HG03354 (cell line): Measurements from ENCODE around the gene CDCA8.
"Not testable (repeated sequence)": the region's sequence is repeated elsewhere in the genome, so short reads cannot be mapped to it uniquely, and the experiment has no call there.

Experiments used
- ATAC-seq: cut with Tn5 transposase; IDR thresholded peaks from one replicate; pipeline ENCODE4 v1.9.1; 2021; ENCODE audit warnings: mild to moderate bottlenecking; ENCODE audit not compliant: unreplicated experiment, poor library complexity, severe bottlenecking

CDCA8 gene

DNA sequence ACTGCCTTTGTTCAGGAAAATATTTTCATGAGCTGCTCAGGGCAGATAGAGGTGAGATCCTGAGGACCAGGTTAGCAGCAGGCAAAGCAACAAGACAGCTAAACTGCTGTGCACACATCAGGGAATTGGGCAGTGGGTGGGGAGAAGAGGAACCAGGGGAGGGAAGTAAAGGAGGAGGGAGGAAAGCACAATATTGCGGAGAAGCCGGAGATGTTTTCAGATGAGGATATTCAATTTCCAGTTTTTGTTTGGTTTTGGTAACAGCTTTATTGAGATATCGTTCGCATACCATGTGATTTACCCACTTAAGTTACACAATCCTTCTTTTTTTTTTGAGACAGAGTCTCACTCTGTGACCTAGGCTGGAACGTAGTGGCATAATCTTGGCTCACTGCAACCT lies 38.1 kb downstream of the CDCA8 start:
- no peak for ATAC-seq

DNA sequence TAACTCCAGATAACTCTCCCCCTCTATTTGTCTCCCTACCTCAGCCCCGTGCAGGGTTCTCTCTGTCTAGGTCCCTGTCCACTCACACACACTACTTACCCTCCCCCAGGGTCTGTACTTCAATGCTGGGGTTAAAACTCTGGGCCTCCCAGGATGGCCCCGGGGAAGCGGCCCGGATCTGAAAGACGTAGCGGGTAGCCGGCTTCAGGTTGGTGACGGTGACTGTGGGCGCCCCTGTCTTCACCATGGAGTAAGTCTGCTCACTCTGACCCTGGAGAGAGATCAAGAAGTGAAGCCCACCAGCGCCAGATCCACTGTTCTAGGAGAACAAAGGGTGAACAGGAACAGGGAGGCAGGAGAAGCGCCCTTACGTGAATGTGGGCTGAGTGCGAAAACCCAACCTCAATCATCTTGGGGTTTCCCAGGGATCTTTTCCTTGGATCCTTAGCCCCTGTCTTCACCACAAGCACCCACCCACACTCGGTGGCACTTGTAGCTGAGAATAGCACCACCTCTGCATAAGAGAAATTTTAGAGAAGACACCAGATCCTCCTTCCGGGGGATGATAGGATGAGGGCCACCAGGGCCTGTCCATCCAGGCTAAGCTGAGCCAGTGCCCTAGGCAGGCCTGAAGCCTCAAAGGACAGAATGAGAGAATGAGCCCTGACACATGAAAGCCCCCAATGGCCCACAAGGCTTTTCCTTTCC lies 39.1 kb downstream of the CDCA8 start:
- no peak for ATAC-seq

DNA sequence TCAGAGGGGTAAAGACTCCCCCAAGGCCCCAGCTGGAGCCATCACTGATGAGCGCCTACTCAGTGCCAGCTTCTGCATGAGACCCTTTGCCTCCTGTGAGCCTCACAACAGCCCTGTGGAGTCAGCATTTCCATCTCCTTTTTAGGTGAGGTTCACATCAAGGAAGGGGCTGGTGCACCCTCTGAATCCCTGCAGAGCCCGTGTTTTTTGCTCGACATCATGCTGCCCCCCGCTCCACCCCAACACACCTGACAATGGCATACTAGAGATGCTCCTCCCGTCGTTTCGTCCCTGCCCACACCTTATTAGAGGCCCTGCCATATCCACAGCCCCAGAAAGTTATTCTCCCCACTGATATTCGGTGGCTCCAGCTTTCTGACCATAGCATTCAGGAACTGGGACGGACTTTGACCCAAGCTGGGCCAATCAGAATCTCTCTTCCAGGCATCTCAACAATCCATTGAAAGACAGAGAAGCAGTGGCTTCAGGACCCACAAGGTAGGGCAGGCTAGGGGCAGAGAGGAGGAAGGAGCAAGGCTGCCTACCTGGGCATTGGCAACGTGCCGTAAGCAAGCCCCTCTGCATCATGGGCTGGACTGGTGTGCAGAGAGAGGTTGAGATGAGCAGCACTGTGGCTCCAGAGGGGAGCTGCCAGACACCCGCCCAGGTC lies 39.9 kb downstream of the CDCA8 start:
- no peak for ATAC-seq

DNA sequence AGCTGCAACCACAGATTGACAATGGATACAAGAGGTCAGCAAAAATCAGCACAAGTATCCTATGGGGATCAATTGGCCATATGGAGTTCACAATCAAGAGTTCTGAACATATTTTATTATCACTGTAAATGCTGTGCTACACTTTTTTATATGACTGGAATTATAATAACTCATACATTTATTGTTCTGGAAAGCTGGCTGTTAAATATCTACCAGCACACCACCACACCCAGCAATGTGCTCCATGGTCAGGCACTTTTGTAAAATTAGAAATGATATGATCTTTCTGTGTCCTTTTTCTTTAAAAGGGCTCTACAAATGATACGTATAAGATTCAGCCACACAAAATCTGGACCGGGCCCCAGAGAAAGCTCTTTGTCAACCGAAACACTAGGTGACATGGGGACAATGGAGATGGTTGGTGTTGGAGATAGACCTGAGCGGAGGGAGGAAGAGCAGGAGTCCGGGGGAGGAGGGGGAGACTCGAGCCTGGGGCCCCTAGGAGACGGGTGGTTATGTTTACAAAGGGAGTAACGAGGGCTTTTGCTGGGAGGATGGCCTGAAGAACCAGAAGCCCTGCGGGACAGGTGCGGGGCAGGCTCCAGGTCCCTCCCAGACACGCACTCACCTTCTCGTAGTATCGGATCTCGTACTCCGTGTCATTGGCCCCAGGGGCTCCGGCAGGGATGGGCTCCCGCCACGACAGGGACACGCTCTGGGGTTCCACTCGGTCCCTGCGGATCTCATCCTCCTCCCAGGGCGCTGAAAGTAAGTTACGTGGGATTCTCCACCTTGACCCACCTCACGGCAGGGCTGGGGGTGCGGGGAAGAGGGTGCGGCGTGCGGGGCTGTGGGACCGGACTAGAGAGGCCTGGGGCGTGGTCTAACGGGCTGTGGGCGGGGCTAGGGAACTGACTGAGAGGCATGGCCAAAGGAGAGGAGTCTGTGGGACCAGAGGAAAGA lies 42.6 kb downstream of the CDCA8 start:
- ATAC-seq, result no peak

DNA sequence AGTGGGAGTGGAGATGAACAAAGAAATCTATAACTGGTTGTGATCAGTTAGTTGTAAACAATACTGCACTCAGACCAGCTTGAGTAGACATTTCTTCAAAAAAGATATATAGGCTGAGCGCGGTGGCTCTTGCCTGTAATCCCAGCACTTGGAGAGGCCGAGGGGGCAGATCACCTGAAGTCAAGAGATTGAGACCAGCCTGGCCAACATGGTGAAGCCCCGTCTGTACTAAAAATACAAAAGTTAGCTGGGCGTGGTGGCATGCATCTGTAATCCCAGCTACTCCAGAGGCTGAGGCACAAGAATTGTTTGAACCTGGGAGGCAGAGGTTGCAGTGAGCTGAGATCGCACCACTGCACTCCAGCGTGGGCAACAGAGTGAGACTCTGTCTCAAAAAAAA lies 45.7 kb downstream of the CDCA8 start:
- ATAC-seq, result not testable (repeated sequence)

DNA sequence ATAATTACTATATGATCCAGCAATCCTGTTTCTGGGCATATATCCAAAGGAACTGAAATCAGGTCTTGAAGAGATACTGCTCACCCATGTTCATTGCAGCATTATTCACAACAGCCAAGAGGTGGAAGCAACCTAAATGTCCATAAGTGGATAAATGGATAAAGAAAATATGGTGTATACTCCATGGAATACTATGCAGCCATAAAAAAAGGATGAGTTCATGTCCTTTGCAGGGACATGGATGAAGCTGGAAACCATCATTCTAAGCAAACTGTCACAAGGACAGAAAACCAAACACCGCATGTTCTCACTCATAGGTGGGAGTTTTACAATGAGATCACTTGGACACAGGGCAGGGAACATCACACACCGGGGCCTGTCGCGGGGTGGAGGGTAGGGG lies 46.3 kb downstream of the CDCA8 start:
- not testable (repeated sequence) for ATAC-seq

DNA sequence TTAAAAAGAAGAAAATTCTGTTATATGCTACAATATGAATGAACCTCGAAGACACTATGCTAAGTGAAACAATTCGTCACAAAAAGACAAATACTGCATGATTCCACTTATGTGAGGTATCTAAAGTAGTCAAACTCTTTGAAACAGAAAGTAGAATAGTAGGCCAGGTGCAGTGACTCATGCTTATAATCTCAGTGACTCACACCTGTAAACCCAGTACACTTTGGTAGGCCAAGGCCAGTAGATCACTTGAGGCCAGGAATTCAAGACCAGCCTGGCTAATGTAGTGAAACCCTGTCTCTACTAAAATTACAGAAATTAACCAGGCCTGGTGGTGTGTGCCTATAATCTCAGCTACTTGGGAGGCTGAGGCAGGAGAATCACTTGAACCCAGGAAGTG lies 46.9 kb downstream of the CDCA8 start:
- ATAC-seq, result no peak

DNA sequence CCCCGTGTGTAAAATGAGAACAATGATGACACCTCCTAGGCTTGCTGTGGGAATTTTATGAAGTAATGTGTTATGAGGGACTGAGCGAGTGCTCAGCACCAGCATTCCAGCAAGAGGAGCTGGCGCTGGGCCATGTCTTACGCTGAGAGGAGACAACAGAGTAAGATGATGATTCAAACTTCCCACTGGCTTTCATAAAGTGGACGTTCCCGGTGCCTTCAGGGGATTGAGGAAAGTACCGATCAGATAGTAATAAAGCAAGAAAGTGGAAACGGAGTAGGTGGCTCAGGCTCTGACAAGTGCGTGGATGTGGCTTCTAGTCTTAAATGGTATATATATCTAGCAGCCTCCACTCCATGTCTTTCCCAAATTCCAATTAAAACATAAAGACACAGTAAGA lies 48.8 kb downstream of the CDCA8 start:
- no peak for ATAC-seq

DNA sequence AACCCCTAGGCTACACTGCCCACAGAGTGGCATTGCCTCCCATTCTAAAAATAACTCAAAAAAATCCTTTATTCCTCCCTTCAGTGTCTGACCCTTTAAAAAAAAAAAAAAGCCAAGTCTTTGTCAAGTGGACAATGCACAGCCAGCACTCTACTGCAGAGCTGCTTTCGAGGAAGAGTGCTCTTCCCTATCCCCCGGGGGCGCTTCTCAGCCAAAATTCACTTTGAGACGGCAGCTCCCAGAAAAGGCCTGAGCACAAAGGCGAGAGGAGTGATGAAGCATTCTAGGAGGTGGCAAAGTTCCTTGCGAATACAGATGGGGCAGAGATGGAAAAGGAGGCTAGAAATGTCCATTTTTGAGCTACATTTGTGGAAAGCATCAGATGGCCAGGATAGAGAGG lies 49.3 kb downstream of the CDCA8 start:
- no peak for ATAC-seq

DNA sequence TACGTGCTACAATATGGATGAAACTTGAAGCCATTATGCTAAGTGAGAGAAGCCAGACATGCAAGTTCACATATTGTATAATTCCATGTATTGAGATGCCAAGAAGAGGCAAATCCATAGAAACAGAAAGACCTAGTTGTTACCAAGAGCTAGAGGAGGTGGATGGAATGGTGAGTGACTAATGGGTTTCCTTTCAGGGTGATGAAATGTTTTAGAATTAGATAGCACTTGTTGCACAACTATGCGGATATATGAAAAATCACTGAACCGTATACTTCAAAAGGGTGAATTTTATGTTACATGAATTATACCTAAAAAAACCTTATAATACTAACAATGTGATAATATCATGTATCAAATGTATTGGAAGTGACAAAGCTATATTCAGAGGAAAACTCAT lies 54.5 kb downstream of the CDCA8 start:
- no peak for ATAC-seq

DNA sequence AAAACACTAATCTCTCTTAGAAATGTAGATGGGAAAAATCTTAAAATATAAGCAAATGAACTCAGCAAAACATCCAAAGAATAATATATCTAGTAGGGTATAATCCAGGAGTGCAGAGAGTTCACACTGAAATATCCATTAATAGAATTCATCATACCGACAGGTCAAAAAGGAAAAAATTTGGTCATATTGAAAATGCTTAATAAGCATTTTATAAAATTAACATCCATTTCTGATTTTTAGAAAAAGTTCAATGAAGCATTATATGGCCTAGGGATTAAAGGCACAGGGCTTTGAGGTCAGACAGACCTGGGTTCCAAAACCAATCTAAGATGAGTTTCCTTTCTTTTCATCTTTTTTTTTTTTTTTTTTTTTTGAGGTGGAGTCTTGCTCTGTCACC lies 56.2 kb downstream of the CDCA8 start:
- no peak for ATAC-seq

DNA sequence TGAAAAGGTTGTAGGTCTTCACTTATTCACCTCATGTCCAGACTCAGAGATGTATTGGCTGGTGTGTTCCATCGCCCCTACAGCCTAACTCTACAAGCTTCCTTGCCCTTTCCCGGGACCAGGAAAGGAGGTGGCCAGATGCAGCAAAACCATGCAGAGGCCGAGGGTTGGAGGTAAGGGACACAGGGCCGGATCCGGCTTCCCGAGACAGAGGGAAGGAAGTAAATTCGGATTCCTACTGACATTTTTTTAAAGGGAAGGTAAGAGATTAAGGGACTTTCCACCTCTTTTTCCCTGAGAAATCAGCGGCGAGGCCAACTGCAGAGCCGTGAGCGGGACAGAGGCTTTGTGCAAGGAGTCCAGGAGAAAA lies 59.9 kb downstream of the CDCA8 start:
- no peak for ATAC-seq

DNA sequence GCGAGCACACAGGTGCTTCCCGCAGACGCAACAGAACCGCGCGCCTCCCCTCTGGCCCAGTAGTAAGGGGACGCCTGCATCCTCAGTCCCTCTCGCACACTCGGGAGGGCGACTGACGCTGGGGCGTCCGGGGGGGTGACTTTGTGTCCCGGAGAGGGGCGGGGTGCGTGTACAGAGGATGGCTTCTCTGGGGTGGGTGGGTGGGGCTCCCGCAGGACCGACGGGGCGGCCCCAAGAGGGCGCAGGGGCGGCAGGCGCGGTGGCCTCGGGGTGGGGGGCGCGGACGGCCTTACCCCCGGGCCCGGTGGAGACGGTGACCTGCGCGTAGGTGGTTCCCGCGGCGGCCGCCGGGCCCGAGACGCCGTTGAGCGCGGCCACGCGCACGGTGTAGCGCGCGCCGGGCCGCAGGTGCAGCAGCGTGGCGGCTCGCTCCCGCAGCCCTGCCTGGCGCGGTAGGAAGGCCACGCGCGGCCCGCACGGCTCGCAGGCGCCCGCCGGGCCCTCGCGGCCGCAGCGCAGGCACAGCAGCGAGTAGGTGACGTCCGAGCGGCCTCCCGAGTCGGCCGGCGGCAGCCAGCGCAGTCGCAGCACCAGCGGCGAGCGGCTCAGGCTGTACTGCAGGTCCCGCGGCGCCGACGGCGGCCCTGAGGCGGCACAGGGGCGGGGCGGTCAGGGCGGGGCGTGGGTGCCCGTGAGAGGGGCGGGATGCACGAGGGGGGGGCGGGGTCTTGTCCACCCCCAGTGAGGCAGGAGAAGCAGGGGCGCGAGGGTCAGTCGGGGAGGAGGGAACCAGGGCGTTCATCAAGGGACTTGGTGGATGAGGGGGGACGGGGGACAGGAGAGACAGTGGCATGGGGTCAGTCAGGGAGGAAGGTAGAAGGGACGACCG lies 60.5 kb downstream of the CDCA8 start:
- no peak for ATAC-seq

DNA sequence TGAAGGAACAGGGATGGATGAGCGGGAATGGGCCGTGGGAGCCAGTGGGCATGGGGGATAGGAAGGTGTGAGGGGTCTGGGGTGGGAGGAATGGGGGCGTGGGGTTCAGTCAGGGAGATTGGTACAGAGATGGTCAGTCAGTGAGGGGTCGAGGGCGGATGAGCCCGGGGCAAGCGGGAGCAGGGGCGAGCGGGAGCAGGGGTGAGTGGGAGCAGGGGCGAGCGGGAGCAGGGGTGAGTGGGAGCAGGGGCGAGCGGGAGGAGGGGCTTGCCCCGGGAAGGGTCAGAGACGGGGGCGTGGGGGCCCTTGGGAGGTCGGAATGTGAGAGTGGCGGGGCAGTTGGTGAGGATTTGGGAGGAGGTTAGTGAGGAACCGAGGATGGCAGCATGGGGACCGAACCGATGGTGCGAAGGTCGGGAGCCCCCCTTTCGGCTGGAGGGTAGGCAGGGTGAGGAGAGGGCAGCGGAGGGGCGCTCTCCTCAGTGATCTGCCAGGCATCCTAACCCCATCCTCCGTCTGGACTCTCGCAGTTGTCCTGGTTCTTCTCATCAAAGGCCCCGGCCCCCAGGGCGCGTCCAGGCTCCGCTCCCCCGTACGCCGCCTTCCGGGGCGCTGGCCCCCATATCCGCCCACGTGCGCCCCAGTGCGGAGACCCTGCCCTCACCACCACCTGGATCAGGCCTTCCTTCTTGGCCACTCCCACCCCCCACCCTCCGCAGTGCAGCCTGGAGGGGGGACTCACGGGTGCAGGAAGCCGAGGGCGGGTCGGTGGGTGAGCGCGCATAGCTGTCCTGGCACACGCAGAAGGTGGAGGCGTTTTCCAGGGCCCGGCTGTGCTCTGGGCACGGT lies 61.4 kb downstream of the CDCA8 start:
- ATAC-seq, result no peak

DNA sequence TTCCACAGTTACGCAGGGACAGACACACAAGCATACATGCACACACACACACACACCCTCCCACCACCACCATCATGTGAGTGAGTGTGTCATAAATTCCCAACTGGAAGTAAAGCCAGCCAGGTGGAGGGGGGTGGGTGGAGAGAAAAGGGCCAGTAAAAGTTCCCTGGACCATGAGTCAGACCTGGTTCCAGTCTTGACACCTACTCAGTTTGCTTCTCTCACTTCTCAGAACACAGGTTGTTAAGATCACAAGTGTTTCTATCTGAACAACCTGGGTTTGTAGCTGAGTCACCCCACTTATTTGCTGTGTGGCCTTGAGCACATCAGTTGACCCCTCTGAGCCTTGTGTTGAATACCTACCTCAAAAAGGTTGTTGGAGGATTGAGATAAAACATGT lies 63.0 kb downstream of the CDCA8 start:
- ATAC-seq, result no peak

DNA sequence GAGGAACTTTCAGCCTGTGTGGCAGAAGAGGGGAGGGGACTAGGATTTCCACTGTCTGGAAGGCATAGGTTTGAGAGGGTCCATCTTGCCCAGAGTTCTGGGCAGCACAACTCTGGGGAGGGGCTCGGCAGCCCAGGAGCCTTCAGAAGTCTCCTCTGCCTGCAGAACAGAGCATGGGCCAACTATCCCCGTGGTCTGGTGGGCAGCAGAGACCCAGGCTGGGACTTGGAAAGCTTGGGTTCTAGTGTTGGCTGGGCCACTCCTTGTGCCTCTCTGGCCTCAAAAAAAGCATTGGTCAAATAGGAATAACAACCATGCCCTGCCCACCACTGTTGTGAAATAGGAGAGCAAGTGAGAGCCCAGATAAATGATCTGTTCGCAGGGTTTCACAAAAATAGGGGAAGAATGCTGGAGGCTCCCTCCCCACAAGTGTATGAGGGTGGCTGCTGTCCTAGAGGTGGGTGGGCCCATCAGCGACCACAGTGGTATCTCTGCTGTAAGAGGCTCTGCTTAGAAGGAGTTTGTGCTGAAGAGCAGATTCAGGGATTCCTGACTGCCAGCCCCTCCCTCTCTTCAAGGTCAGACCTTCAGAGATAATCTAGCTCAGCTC lies 63.7 kb downstream of the CDCA8 start:
- no peak for ATAC-seq
